Activated naive CD4-positive, alpha-beta T cell treated with anti-CD3 and anti-CD28 coated beads, Interleukin-2, amount 50 U/mL, for 24 hours (primary cell): ENCODE results near the gene GPR153.
"Not testable (repeated sequence)": the region's sequence is repeated elsewhere in the genome, so short reads cannot be mapped to it uniquely, and the experiment has no call there.

Source experiments
- H3K27ac Mint-ChIP-seq: one replicate; pipeline ENCODE4 v1.8.0; 2021; ENCODE audit warnings: mild to moderate bottlenecking, mixed read lengths
- H3K27me3 Mint-ChIP-seq: one replicate; pipeline ENCODE4 v1.8.0; 2021; ENCODE audit warnings: mixed read lengths
- H3K36me3 Mint-ChIP-seq: one replicate; pipeline ENCODE4 v1.8.0; 2021; ENCODE audit warnings: mixed read lengths
- H3K4me1 Mint-ChIP-seq: one replicate; pipeline ENCODE4 v1.8.0; 2021; ENCODE audit warnings: mixed read lengths
- H3K4me3 Mint-ChIP-seq: one replicate; pipeline ENCODE4 v1.8.0; 2021; ENCODE audit warnings: mild to moderate bottlenecking, mixed read lengths
- H3K9me3 Mint-ChIP-seq: one replicate; pipeline ENCODE4 v1.8.0; 2021; ENCODE audit warnings: mixed read lengths

The GPR153 gene

DNA sequence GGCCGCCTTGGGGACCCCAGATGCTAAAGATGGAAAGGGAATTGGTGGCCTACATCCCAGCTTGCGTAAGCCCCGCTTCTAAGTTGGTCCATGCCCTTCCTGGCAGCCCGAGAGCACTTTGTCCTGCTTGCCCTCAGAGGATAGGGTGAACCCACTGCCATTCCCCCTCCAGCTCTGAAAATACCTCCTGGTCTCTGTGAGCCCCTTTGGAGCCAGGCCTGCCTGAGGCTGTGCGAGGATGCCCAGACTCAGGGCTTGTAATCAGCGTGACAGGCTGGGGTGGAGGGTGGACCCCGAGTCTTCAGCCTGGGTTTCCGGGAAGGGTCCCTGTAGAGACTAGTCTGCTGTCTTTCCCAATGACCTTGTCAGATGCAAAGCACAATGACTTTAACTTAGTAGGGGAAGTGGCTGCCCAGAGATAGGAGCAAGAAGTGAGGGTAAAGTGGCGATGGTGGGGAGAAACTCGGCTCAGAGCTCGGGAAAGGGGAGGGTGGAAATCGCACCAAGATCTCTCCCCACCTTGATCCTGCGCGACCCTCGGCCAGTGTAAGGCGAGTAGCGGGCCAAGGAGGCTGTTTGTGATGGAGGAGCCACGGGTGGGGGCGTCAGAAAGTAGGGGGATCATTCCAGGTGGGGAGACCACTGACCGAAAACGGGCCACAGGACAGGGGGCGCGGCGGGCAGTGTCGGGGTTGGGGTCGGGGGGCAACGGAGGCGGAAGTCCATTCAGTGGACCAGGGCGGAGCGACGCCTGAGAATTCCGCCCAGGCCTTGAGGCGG is 19.6 kb downstream of the GPR153 start:
- H3K27ac Mint-ChIP-seq, result no peak overlapping the region
- H3K4me3 Mint-ChIP-seq, result peak overlapping the region; percentile 12
- H3K9me3 Mint-ChIP-seq, result no peaks in the 10 kb centered on the region
- peaks cover 22% of the 10 kb centered on the region for H3K27me3 Mint-ChIP-seq
- H3K36me3 Mint-ChIP-seq, result no peaks in the 10 kb centered on the region
- H3K4me1 Mint-ChIP-seq, result peaks cover 9% of the 10 kb centered on the region

DNA sequence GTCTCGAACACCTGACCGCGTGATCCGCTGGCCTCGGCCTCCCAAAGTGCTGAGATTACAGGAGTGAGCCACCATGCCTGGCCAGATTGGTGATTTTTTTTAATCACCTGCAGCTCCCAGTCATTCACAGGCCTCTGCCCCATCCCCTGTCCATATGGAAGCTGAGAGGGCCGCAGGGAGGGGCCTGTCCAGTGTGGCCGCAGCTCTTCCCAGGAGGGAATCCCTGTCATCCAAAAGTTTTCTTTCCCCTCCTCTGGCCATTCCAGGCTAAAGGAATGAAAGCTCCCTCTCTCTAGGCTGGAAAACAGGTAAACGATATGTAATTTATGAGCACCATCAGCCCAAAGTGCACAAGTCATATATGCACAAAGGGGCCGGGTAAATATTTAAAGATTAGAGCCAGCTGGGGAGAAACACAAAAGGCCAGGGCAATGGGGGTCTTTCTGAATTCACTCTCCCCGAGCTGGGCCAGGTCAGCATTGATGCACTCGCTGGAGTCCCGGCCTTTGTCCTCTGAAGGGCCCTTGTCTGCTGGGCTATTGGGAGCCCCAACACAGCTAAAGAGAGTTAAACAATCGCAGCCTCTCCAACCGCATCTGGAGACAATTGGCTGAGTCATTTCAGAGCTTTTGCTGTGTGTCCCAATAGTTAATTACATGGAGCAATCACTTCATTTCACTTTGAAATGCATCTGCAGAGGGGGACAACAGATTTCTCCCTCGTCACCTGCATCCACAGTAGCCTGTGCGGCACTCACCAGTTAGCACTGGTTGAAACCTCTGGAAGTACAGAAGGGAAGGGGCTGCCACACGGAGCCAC is 20.7 kb downstream of the GPR153 start:
- peaks cover 7% of the 10 kb centered on the region for H3K4me1 Mint-ChIP-seq
- peaks cover 19% of the 10 kb centered on the region for H3K27me3 Mint-ChIP-seq
- no peak overlapping the region for H3K27ac Mint-ChIP-seq
- no peaks in the 10 kb centered on the region for H3K36me3 Mint-ChIP-seq
- no peaks in the 10 kb centered on the region for H3K9me3 Mint-ChIP-seq
- H3K4me3 Mint-ChIP-seq, result no peak overlapping the region

DNA sequence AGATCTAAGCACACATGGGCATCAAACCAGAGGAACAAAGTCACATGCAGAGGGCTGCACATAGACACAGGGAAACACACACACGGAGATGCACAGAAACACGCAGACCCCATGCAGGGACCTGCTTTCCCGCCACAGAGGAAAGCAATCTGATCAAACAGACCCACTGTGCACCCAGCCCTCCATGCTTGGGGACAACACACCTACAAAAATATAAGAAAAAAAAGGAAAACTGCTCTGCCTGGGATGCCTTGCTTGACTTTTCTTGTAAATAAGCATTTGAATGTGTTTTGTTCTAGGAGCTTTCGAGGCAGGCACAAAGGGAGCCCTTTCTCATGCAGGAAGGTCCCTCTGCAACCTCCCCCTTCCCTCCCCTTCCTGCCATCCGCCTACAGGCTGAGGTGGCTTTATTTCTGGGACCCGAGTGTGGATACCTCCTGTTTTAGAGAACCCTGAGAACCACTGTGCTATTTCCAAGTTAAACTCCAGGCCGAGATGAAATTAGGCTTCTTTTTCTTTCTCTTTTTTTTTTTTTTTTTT is 21.6 kb downstream of the GPR153 start:
- no peak overlapping the region for H3K4me3 Mint-ChIP-seq

DNA sequence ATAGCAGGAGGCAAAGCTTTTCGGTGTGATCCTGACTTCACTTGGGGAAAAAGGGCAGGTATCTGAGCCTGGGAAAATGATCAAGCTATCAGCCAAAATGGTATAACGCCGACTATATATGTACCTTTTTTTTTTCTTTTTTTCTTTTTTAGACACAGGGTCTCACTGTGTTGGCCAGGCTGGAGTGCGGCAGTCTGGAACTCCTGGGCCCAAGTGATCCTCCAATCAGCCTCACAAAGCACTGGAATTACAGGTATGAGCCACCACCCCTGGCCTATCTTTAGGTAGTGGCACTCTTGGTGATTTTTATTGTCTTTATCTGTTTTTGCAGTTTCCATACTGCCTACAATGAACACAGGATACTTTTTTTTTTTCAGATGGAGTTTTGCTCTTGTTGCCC is 23.8 kb downstream of the GPR153 start:
- Mint-ChIP-seq H3K4me3 (peak overlapping the region; percentile 15), H3K27ac (no peak overlapping the region), H3K27me3 (peaks cover 12% of the 10 kb centered on the region), H3K9me3 (no peaks in the 10 kb centered on the region), H3K4me1 (peaks cover 18% of the 10 kb centered on the region), H3K36me3 (peaks cover 4% of the 10 kb centered on the region)

More for the DNA sequence above, 21.6 kb downstream of the GPR153 start:
- Mint-ChIP-seq H3K4me1 (peaks cover 13% of the 10 kb centered on the region), H3K27me3 (peaks cover 16% of the 10 kb centered on the region), H3K36me3 (no peaks in the 10 kb centered on the region), H3K27ac (no peak overlapping the region), H3K9me3 (no peaks in the 10 kb centered on the region)

DNA sequence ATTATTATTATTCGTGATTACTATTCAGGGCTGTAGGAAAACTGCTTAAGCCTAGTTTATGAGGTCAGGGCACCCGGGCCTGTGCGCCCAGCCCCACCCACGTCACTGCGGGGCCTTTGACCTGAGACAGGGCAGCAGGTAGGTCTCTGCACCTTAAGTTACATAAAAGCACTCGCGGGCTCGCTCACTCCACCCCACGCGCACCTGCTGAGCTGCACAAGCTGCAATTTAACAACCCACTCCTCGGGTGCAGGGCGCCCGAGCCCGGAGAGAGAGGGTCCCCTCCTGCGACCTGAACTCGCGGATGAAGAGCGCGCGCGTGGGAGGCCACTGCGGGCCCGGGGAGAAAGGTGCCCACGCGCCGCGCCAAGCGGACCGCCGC is 25.6 kb downstream of the GPR153 start:
- peaks cover 11% of the 10 kb centered on the region for H3K4me1 Mint-ChIP-seq
- H3K27ac Mint-ChIP-seq, result peak overlapping the region; percentile 41
- H3K36me3 Mint-ChIP-seq, result peaks cover 7% of the 10 kb centered on the region
- H3K4me3 Mint-ChIP-seq, result peak overlapping the region; percentile 93
- H3K9me3 Mint-ChIP-seq, result no peaks in the 10 kb centered on the region
- peaks cover 4% of the 10 kb centered on the region for H3K27me3 Mint-ChIP-seq

DNA sequence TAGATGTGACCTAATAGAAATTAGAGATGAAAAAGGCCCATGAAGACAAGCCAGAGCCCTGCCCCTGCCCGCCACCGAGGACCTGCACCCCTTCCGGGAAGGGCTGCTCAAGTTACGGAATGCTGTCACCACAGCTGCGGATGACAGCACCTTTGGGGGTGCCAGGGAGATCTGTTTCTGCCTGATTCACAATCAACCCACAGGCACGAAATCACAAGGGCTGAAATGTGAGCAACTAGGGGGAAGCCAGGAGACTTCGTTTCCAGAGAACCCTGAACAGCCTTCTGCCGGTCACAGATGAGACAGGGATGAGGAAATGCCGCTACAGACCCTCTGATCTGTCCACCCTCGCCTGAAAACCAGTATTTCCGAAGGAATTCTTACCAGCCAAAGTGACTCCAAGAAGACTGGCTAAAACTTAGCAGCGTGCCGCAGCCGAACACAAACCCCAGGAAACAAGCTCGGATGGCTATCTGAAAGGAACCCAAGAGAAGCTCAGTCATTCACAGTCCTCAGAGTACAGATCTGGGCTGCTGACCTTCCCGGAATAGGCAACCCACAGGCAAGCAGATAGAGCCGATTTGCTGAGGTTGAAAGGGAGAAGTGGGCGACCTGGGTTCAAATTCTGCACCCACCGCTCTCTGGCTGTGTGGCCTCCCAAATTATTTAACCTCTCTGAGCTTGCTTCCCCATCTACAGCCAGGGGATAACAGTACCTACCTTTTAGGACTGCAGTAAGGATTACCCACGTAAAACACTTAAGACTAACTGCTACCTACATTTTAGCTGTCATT is 26.2 kb downstream of the GPR153 start:
- peaks cover 4% of the 10 kb centered on the region for H3K27me3 Mint-ChIP-seq
- peak overlapping the region; percentile 93 for H3K4me3 Mint-ChIP-seq
- no peaks in the 10 kb centered on the region for H3K9me3 Mint-ChIP-seq
- peaks cover 7% of the 10 kb centered on the region for H3K36me3 Mint-ChIP-seq
- peaks cover 11% of the 10 kb centered on the region for H3K4me1 Mint-ChIP-seq
- peak overlapping the region; percentile 41 for H3K27ac Mint-ChIP-seq

DNA sequence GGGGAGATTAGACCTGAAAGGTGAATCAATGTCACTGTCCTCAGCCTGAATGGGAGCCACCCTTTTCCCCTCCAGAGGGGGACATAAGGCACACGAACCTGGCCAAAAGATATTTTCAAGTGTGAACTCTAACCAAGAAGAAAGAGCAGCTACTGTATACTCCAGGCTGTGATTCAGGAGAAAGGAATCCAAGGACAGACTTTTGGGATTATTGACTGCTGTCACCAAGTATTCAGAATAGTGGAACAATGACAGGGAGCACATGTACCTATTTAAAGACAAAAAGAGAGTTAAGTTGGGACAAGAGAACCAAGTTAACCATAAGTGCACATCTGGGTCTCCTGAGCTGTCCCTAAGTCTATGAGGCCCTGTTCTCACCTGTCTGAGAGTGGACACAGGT is 27.5 kb downstream of the GPR153 start:
- peaks cover 11% of the 10 kb centered on the region for H3K4me1 Mint-ChIP-seq
- peaks cover 7% of the 10 kb centered on the region for H3K36me3 Mint-ChIP-seq
- H3K4me3 Mint-ChIP-seq, result no peak overlapping the region
- H3K27me3 Mint-ChIP-seq, result no peaks in the 10 kb centered on the region
- H3K27ac Mint-ChIP-seq, result no peak overlapping the region
- no peaks in the 10 kb centered on the region for H3K9me3 Mint-ChIP-seq

DNA sequence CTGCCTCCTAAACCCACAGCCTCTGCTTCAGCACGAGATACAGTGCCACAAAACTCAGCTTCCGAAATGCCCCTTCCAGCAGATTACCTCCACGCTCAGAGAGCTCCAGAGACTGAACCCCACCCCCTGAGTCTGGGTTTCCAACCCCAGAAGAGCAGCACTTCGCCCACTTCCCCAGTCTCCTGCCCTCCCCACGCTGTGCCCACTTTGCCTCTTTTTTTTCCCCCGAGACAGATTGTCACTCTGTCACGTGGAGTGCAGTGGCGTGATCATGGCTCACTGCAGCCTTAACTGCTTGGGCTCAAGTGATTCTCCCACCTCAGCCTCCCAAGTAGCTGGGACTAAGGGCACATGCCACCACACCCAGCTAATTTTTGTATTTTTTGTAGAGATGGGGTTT is 35.2 kb downstream of the GPR153 start:
- no peaks in the 10 kb centered on the region for H3K27me3 Mint-ChIP-seq
- no peaks in the 10 kb centered on the region for H3K4me1 Mint-ChIP-seq
- no peaks in the 10 kb centered on the region for H3K9me3 Mint-ChIP-seq
- no peak overlapping the region for H3K27ac Mint-ChIP-seq
- peaks cover 4% of the 10 kb centered on the region for H3K36me3 Mint-ChIP-seq
- H3K4me3 Mint-ChIP-seq, result no peak overlapping the region

DNA sequence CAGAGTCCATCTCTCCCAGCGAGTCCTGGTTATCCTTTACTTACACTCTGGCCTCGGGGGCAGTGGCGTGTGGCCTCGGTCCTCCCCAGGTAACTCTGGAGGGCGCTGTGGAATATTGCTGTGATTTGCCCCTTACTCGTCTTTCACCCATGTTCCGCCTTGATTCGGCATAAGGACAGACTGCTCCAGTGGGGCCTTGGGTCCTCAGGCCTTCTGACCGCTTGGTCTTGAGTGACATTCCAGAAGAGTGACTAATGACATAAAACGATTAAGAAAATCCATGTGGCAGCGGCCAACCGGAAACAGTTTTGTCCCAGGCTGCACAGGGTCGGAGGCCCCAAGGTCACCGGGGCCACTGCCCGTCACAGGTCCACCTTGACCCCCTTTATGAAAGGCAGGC is 36.2 kb downstream of the GPR153 start:
- Mint-ChIP-seq H3K9me3 (no peaks in the 10 kb centered on the region), H3K36me3 (peaks cover 4% of the 10 kb centered on the region), H3K27me3 (no peaks in the 10 kb centered on the region), H3K4me3 (no peak overlapping the region), H3K4me1 (no peaks in the 10 kb centered on the region), H3K27ac (no peak overlapping the region)

DNA sequence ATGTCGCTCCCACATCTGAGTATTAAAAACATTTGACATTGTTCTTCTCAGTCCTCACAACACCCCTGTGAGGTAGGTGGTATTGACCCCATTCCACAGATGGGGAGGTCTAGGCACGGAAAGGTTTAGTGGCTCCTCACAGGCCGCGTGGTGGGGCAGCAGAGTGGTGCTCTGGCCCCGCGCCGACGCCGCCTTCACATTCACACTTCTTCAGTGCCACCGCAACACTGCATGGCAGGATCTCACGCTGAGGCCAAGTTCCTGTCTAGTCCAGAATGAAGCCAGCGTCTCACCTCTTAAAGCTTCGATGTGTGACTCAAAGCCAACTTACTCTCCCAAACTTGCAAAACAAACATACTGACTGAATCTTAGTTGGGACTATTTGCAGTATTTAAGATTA is 37.3 kb downstream of the GPR153 start:
- no peak overlapping the region for H3K27ac Mint-ChIP-seq
- no peaks in the 10 kb centered on the region for H3K4me1 Mint-ChIP-seq
- H3K27me3 Mint-ChIP-seq, result no peaks in the 10 kb centered on the region
- H3K4me3 Mint-ChIP-seq, result no peak overlapping the region
- peaks cover 4% of the 10 kb centered on the region for H3K36me3 Mint-ChIP-seq
- no peaks in the 10 kb centered on the region for H3K9me3 Mint-ChIP-seq

DNA sequence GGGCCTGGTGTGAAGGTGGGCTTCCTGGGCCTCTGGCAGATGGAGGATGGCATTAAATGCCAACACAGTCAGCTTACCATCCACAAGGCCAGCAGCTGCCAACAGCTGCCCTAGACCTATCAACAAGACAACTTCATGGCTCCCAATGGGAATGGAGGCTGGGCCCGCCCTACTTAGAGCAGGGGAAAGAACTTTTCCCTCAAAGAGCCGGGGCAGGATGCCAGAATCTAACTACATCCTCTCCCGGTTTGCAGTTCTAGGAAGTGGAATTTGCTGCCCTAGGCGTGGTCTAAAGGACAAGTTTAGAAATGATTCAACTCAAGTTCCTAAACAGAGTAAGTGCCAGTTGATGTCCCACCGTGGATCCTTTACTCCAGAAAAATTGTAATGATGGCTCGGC is 38.3 kb downstream of the GPR153 start:
- Mint-ChIP-seq H3K27ac (no peak overlapping the region), H3K4me3 (no peak overlapping the region), H3K27me3 (no peaks in the 10 kb centered on the region), H3K4me1 (no peaks in the 10 kb centered on the region), H3K36me3 (peaks cover 4% of the 10 kb centered on the region), H3K9me3 (no peaks in the 10 kb centered on the region)

DNA sequence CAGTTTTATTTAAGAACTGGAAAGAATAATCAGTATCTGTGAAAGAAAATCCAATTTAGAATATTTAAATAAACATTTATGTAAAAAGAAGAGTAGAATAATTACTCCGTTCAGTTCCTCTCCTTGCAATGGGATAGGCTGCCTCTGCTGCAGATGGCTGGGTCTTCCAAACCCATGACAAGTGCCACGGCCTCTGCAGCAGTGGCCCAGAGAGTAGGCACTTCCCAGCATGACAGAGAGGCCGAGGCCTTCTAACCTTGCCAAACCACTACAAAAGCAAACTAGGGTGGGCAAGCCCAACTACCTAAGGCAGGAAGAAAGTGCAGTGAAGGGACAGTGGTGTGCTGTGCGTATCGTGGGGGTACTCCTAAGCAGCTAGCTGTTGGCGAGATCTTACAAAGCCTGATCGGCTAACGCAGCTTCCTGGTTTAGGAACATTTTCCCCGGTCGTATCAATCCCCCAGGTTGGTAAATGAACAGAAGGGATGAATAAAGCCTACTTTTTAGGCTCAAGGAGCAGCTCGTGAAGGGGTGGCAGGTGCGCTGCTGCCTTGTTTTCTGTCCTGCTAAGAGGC is 39.6 kb downstream of the GPR153 start:
- Mint-ChIP-seq H3K27ac (no peak overlapping the region), H3K36me3 (peaks cover under 1% of the 10 kb centered on the region), H3K4me1 (no peaks in the 10 kb centered on the region), H3K27me3 (peaks cover 1% of the 10 kb centered on the region), H3K4me3 (no peak overlapping the region), H3K9me3 (no peaks in the 10 kb centered on the region)

DNA sequence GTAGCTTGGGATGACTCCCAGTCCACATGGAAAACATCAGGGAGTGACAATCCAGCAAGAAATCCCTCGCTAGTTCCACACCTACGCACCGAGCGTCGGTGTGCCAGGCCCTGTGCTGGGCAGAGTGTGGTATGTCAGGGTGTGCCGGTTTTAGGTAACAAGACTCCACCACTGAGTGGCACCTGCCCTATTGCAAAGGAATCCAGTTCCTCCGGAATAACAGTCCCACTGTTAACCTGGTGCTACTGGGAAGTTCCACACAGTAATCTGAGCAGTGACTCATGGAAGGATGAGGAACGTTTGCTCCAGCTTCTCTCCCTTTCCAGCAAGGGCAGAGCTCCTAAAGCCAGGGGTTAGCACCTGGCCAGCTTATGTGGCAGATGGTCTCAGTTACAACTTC is 40.7 kb downstream of the GPR153 start:
- H3K4me1 Mint-ChIP-seq, result no peaks in the 10 kb centered on the region

DNA sequence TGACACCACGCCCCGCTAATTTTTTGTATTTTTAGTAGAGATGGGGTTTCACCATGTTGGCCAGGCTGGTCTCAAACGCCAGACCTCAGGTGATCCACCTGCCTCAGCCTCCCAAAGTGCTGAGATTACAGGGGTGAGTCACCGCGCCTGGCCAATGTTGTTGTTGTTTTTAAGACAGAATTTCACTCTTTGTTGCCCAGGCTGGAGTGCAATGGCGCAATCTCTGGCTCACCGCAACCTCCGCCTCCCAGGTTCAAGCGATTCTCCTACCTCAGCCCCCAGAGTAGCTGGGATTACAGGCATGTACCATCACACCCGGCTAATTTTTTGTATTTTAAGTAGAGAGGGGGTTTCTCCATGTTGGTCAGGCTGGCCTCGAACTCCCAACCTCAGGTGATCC is 41.3 kb downstream of the GPR153 start:
- not testable (repeated sequence) for H3K4me3 Mint-ChIP-seq, H3K9me3 Mint-ChIP-seq, H3K36me3 Mint-ChIP-seq, H3K27ac Mint-ChIP-seq, H3K4me1 Mint-ChIP-seq, H3K27me3 Mint-ChIP-seq

More for the DNA sequence above, 40.7 kb downstream of the GPR153 start:
- H3K27ac Mint-ChIP-seq, result no peak overlapping the region
- no peaks in the 10 kb centered on the region for H3K9me3 Mint-ChIP-seq
- H3K36me3 Mint-ChIP-seq, result no peaks in the 10 kb centered on the region
- no peak overlapping the region for H3K4me3 Mint-ChIP-seq
- peaks cover 3% of the 10 kb centered on the region for H3K27me3 Mint-ChIP-seq
